A549 (cell line): ENCODE results near the gene APOL5.

Experiments used
- EP300 ChIP-seq, 2 experiments: fragments of >200 bp; sonication (Bioruptor Twin); formaldehyde crosslinking; IDR thresholded peaks; 2 replicates in 1 of 2; 3 replicates in 1 of 2; pipeline ENCODE4 v1.6.1; 2016 to 2017
- FOSL2 ChIP-seq, 2 experiments: fragments of 450-650 bp in 1 of 2; fragments of >200 bp in 1 of 2; sonication (Bioruptor Twin) in 1 of 2; formaldehyde crosslinking; IDR thresholded peaks; 2 replicates each; pipeline versions ENCODE4 v1.5.0 to v1.6.1; 2016 to 2020; ENCODE audit warnings: mild to moderate bottlenecking in 1 of 2, moderate library complexity in 1 of 2
- JUN ChIP-seq, 2 experiments: fragments of >200 bp; sonication (Bioruptor Twin); formaldehyde crosslinking; IDR thresholded peaks; 2 replicates in 1 of 2; 3 replicates in 1 of 2; pipeline ENCODE4 v1.6.1; 2016 to 2017
- JUNB ChIP-seq: fragments of >200 bp; sonication (Bioruptor Twin); formaldehyde crosslinking; IDR thresholded peaks from 2 replicates; pipeline ENCODE4 v1.6.1; 2016
- MAX ChIP-seq: IDR thresholded peaks from 2 replicates; pipeline ENCODE4 v1.6.1; 2012
- POLR2A ChIP-seq: IDR thresholded peaks from 2 replicates; pipeline ENCODE4 v1.6.1; 2012; ENCODE audit warnings: mild to moderate bottlenecking, low read length
- RAD21 ChIP-seq, 2 experiments: fragments of >200 bp in 1 of 2; sonication (Bioruptor Twin) in 1 of 2; formaldehyde crosslinking in 1 of 2; IDR thresholded peaks in 1 of 2; conservative IDR thresholded peaks in 1 of 2; 2 replicates in 1 of 2; 3 replicates in 1 of 2; pipeline ENCODE4 v1.6.1; 2012 to 2018; ENCODE audit warnings: inconsistent platforms in 1 of 2
- RFX5 ChIP-seq: fragments of 450-650 bp; IDR thresholded peaks from 2 replicates; pipeline ENCODE4 v1.7.1; 2014; ENCODE audit warnings: antibody characterized with exemption, mild to moderate bottlenecking, moderate library complexity
- TF ChIP-seq, protein P1 (sequence below): fragments of >200 bp; sonication (Bioruptor Twin); formaldehyde crosslinking; IDR thresholded peaks from 3 replicates; pipeline ENCODE4 v1.5.1; 2016

DNA sequence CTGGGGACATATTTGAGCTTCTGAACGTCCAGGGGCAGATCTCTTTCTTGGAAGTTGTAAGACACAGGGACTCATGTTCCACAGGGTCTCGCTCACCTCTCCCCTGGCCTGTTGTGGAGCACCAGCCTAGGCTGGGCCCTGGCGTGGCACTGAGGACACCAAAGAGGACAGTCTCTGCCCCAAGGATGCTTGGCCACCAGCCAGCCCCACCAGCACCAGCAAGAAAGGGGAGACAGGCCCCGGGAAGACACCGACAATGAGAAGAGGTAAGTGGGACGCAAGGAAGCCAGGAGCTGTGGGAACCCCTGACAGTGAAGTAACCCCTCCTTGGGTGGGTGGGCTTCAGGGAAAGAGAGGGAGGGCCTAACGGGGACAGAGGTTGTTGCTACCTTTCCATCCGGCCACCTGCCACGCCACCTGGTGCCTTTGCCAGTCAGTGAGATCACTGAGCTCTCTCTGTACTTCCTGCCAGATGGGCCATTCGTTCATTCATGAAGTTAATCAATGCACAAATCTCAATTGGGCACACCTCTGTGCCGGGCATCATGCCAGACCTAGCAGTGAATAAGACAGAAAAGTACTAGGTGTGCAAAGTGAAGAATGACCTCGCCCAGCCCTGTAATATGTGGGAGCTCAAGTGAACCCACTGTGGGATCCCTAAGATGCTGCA, 11.1 kb downstream of the APOL5 start:
- TF ChIP-seq, protein P1, sequence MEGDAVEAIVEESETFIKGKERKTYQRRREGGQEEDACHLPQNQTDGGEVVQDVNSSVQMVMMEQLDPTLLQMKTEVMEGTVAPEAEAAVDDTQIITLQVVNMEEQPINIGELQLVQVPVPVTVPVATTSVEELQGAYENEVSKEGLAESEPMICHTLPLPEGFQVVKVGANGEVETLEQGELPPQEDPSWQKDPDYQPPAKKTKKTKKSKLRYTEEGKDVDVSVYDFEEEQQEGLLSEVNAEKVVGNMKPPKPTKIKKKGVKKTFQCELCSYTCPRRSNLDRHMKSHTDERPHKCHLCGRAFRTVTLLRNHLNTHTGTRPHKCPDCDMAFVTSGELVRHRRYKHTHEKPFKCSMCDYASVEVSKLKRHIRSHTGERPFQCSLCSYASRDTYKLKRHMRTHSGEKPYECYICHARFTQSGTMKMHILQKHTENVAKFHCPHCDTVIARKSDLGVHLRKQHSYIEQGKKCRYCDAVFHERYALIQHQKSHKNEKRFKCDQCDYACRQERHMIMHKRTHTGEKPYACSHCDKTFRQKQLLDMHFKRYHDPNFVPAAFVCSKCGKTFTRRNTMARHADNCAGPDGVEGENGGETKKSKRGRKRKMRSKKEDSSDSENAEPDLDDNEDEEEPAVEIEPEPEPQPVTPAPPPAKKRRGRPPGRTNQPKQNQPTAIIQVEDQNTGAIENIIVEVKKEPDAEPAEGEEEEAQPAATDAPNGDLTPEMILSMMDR = no peak
- TF ChIP-seq EP300 (IDR thresholded peaks at IDR 0.05) (no peak), JUN (IDR thresholded peaks at IDR 0.05) (no peak), RAD21 (conservative IDR thresholded peaks at IDR 0.05 in 1 of 2, IDR thresholded peaks at IDR 0.05 in 1 of 2) (no peak), JUNB (no peak), POLR2A (no peak), FOSL2 (IDR thresholded peaks at IDR 0.05) (no peak), FOSL2 (CRISPR knock-in tag; IDR thresholded peaks at IDR 0.05) (no peak), RFX5 (no peak), MAX (no peak)
